Coronary artery (tissue), 2 donors: Measurements from ENCODE around the gene AFF4.

Experiments
- DNase-seq: peaks from one replicate; pipeline ENCODE4 v3.0.0-alpha.2; 2017; ENCODE audit warnings: low spot score
- H3K27ac ChIP-seq, 2 donors: fragments of 200-600 bp; sonication (generic); one replicate each; pipeline ENCODE4 v1.5.1; 2016 to 2019
- H3K4me3 ChIP-seq: fragments of 200-600 bp; sonication (generic); 2 replicates; pipeline ENCODE4 v1.5.1; 2016; ENCODE audit warnings: mild to moderate bottlenecking, moderate library complexity
- TF ChIP-seq, protein P1 (sequence below): fragments of 200-600 bp; sonication (generic); IDR thresholded peaks from one replicate; pipeline ENCODE4 v1.5.1; 2019; ENCODE audit warnings: antibody characterized with exemption

Gene AFF4

GRCh38 chr5:132836852-132837251, 126.6 kb downstream of the AFF4 start:
- no peak overlapping the region for H3K4me3 ChIP-seq
- no peak for DNase-seq
- H3K27ac ChIP-seq: no peak overlapping the region
- TF ChIP-seq, protein P1, sequence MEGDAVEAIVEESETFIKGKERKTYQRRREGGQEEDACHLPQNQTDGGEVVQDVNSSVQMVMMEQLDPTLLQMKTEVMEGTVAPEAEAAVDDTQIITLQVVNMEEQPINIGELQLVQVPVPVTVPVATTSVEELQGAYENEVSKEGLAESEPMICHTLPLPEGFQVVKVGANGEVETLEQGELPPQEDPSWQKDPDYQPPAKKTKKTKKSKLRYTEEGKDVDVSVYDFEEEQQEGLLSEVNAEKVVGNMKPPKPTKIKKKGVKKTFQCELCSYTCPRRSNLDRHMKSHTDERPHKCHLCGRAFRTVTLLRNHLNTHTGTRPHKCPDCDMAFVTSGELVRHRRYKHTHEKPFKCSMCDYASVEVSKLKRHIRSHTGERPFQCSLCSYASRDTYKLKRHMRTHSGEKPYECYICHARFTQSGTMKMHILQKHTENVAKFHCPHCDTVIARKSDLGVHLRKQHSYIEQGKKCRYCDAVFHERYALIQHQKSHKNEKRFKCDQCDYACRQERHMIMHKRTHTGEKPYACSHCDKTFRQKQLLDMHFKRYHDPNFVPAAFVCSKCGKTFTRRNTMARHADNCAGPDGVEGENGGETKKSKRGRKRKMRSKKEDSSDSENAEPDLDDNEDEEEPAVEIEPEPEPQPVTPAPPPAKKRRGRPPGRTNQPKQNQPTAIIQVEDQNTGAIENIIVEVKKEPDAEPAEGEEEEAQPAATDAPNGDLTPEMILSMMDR: no peak

- TF ChIP-seq, protein P1: no peak
- DNase-seq: no peak
- H3K4me3 ChIP-seq: no peak overlapping the region
- no peak overlapping the region for H3K27ac ChIP-seq
Observed at GRCh38 chr5:132834057-132834456, 129.4 kb downstream of the AFF4 start.

DNA sequence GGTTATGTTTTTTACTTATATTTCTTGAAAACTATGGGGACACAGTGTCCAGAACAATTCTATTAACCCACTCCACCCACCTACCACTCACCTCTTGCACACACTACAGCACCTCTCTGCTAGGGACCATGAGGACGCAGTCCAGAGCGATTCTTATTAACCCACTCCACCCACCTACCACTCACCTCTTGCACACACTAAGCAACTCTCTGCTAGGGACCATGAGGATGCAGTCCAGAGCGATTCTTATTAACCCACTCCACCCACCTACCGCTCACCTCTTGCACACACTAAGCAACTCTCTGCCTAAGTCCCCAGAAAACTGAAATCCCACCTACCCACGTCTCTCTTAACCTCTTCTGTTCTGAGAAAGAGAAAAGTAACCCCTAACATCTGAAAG, 130.8 kb downstream of the AFF4 start:
- H3K27ac ChIP-seq: no peak overlapping the region
- no peak overlapping the region for H3K4me3 ChIP-seq
- TF ChIP-seq, protein P1: no peak
- DNase-seq: no peak

DNA sequence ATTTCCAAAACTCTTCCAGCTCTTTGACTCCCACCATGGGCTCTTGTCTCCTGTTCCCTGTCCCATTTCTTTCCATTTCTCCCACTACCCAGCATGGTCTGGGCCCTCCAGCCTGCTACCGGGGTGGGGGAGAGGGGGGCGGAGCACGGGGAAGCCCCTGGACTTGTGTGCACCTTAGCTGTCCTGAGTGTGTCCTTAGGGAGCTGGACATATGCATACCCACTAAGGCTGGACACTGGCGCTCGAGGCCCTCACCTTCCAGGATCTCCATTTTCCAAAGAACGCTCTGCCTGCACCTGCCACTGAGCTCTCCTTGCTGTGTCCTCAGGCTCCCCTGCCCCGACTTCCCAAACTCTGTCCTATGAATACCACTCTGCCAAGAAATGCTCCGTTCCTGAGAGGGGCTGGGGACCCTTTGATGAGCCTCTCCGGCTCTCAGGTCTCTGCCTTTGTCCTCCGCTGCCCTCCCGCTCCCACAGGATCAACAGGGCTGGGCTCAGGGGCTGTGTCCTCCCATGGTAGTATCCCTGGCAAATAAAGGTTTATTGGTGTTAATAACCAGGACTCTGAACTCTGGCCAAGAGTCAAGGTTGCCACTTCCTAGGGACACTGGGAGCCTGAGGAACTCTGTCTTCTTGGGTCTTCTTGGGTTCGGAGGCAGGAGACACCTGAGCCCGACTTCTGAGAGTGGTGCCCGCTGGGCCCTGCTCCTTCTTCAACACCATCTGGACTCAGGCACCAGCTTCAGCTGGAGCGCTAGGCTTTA, 132.2 kb downstream of the AFF4 start:
- peak overlapping the region in 1 of 2 donors; percentile 79 for H3K27ac ChIP-seq
- H3K4me3 ChIP-seq: peak overlapping the region; percentile 85
- no peak for DNase-seq
- TF ChIP-seq, protein P1: no peak

GRCh38 chr5:132830436-132831094, 132.9 kb downstream of the AFF4 start, which contains the start of gene SHROOM1:
Gene SHROOM1 (minus strand): TSS chr5:132830647. CDS start chr5:132826140, 4,507 bp downstream.
- TF ChIP-seq, protein P1: no peak
- Histone ChIP-seq H3K27ac (peak within 1 kb of the TSS; percentile 21 to 79), H3K4me3 (peak within 1 kb of the TSS; percentile 85)
- no peak for DNase-seq

DNA sequence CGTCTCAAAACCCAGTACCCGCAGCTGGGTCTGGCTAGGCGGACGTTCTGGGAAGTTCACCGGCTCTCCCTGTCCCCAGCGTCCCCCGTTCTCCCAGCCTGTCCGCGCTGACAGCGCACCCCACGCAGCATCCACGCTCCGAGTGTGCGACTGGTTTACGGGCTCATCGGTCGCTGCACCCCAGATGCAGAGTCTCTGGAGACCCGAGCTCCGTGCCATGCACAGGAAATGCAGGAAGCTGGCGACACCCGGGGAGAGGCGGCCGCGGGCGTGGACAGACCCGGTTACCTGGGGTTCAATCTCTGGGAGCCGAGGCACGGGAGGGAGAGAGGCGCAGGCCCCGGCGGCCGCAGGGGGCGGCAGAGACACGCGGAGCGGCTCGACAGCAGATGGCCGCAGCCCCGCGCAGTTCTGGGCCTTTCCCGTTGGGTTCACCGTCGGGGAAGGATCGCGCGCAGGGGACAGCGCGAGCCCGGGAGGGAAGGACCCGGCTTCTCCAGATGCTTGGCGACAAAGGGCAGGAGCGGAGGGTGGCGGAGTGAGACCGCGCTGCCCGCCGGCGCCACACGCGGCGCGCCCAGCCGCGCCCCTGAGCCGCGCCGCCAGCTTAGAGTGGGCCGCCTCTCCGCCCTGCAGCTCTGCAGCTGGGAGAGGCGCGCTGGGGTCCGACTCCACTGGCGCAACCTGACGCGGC, 133.5 kb downstream of the AFF4 start:
- no peak for DNase-seq
- TF ChIP-seq, protein P1: peak; percentile 88
- Histone ChIP-seq H3K27ac (peak overlapping the region; percentile 21 to 79), H3K4me3 (peak overlapping the region; percentile 85)
